Stimulated activated CD8-positive, alpha-beta memory T cell treated with anti-CD3 and anti-CD28 coated beads, Interleukin-4, amount 100 ng/mL, for 48 hours (primary cell): ENCODE measurements around the gene TBPL1.
"Not testable (repeated sequence)": the region's sequence is repeated elsewhere in the genome, so short reads cannot be mapped to it uniquely, and the experiment has no call there.

Experiments
- DNase-seq: peaks from one replicate; pipeline ENCODE4 v3.0.0-alpha.2; 2020

Gene TBPL1

GRCh38 chr6:133954657-133955576, 1.9 kb downstream of the TBPL1 start:
- no peak for DNase-seq

GRCh38 chr6:133955582-133956415, 2.8 kb downstream of the TBPL1 start:
- DNase-seq: no peak

GRCh38 chr6:133956416-133957049, 3.5 kb downstream of the TBPL1 start:
- no peak for DNase-seq

GRCh38 chr6:133957227-133957626, 4.2 kb downstream of the TBPL1 start:
- DNase-seq: no peak

- no peak for DNase-seq
Observed at GRCh38 chr6:133957780-133958242, 4.8 kb downstream of the TBPL1 start.

- DNase-seq: no peak
Observed at GRCh38 chr6:133958791-133959190, 5.8 kb downstream of the TBPL1 start.

GRCh38 chr6:133959667-133960368, 6.8 kb downstream of the TBPL1 start:
- DNase-seq: no peak

GRCh38 chr6:133961831-133962230, 8.8 kb downstream of the TBPL1 start:
- no peak for DNase-seq

- DNase-seq: no peak
Observed at GRCh38 chr6:133964052-133964451, 11.0 kb downstream of the TBPL1 start.

GRCh38 chr6:133964702-133965101, 11.7 kb downstream of the TBPL1 start:
- no peak for DNase-seq

GRCh38 chr6:133965817-133966360, 12.9 kb downstream of the TBPL1 start:
- DNase-seq: no peak

- DNase-seq: no peak
Observed at GRCh38 chr6:133966654-133967329, 13.8 kb downstream of the TBPL1 start.

- DNase-seq: no peak
Observed at GRCh38 chr6:133967347-133967746, 14.3 kb downstream of the TBPL1 start.

GRCh38 chr6:133967835-133968234, 14.8 kb downstream of the TBPL1 start:
- DNase-seq: not testable (repeated sequence)

GRCh38 chr6:133969285-133969920, 16.4 kb downstream of the TBPL1 start:
- DNase-seq: no peak

- DNase-seq: no peak
Observed at GRCh38 chr6:133969921-133970295, 16.9 kb downstream of the TBPL1 start.

- DNase-seq: no peak
Observed at GRCh38 chr6:133971861-133972260, 18.8 kb downstream of the TBPL1 start.

GRCh38 chr6:133972388-133972787, 19.4 kb downstream of the TBPL1 start:
- no peak for DNase-seq

- DNase-seq: no peak
Observed at GRCh38 chr6:133973109-133973971, 20.3 kb downstream of the TBPL1 start.
